Measurements from ENCODE around the gene GPR132.

DNA sequence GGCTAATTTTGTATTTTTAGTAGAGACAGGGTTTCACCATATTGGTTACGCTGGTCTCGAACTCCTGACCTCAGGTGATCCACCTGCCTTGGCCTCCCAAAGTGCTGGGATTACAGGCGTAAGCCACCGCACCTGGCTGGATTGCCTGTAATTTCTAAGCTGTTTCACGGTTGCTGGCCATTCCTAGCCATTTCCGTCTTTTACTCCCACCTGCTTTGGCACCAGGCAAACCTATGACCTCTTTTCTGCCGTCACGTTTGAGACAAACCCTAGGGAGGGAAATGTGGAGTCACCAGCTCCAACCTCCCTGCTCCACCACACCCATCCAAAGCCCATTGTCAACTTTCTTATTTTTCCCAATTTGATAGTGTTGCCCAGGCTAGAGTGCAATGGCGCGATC lies 1.2 kb downstream of the GPR132 start:
- no peak for TF ChIP-seq TCF7L2 (IDR thresholded peaks at IDR 0.05; ENCODE audit: low read depth, low read length)
- TF ChIP-seq, protein P1, sequence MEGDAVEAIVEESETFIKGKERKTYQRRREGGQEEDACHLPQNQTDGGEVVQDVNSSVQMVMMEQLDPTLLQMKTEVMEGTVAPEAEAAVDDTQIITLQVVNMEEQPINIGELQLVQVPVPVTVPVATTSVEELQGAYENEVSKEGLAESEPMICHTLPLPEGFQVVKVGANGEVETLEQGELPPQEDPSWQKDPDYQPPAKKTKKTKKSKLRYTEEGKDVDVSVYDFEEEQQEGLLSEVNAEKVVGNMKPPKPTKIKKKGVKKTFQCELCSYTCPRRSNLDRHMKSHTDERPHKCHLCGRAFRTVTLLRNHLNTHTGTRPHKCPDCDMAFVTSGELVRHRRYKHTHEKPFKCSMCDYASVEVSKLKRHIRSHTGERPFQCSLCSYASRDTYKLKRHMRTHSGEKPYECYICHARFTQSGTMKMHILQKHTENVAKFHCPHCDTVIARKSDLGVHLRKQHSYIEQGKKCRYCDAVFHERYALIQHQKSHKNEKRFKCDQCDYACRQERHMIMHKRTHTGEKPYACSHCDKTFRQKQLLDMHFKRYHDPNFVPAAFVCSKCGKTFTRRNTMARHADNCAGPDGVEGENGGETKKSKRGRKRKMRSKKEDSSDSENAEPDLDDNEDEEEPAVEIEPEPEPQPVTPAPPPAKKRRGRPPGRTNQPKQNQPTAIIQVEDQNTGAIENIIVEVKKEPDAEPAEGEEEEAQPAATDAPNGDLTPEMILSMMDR (IDR thresholded peaks at IDR 0.05): no peak
- TF ChIP-seq, protein P2, sequence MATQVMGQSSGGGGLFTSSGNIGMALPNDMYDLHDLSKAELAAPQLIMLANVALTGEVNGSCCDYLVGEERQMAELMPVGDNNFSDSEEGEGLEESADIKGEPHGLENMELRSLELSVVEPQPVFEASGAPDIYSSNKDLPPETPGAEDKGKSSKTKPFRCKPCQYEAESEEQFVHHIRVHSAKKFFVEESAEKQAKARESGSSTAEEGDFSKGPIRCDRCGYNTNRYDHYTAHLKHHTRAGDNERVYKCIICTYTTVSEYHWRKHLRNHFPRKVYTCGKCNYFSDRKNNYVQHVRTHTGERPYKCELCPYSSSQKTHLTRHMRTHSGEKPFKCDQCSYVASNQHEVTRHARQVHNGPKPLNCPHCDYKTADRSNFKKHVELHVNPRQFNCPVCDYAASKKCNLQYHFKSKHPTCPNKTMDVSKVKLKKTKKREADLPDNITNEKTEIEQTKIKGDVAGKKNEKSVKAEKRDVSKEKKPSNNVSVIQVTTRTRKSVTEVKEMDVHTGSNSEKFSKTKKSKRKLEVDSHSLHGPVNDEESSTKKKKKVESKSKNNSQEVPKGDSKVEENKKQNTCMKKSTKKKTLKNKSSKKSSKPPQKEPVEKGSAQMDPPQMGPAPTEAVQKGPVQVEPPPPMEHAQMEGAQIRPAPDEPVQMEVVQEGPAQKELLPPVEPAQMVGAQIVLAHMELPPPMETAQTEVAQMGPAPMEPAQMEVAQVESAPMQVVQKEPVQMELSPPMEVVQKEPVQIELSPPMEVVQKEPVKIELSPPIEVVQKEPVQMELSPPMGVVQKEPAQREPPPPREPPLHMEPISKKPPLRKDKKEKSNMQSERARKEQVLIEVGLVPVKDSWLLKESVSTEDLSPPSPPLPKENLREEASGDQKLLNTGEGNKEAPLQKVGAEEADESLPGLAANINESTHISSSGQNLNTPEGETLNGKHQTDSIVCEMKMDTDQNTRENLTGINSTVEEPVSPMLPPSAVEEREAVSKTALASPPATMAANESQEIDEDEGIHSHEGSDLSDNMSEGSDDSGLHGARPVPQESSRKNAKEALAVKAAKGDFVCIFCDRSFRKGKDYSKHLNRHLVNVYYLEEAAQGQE (IDR thresholded peaks at IDR 0.05; ENCODE audit: insufficient read depth in 1 of 2, low read depth in 2 of 2, low read length in 1 of 2): no peak
- no peak for TF ChIP-seq POLR2AphosphoS5 (IDR thresholded peaks at IDR 0.05; ENCODE audit: low read depth, low read length)
- no peak for TF ChIP-seq SIN3A (IDR thresholded peaks at IDR 0.05; ENCODE audit: borderline replicate concordance, insufficient read depth, low read depth, low read length)
